ENCODE results near the gene NUP35.

NUP35 gene

GRCh38 chr2:183186296-183186695, 62.1 kb downstream of the NUP35 start:
- Histone ChIP-seq H3K4me1 (no peaks in the 10 kb centered on the region), H3K36me3 (peaks cover 56 to 100% (median 95%) of the 10 kb centered on the region in 11 experiments), H3K4me2 (no peak overlapping the region), H3K27me3 (no peaks in the 10 kb centered on the region), H3K9me3 (replicated peaks in 1 of 11) (peaks cover 16 to 39% (median 24%) of the 10 kb centered on the region in 11 experiments), H3K4me3 (no peak overlapping the region), H3K27ac (no peak overlapping the region), H4K20me1 (peaks cover 0 to 18% (median 0%) of the 10 kb centered on the region in 11 experiments; a peak in 4 of 22 replicates), H3K9ac (no peak overlapping the region)
- TF ChIP-seq Cebpa-rat (IDR thresholded peaks at IDR 0.05) = no peak

GRCh38 chr2:183186766-183187165, 62.5 kb downstream of the NUP35 start:
- no peaks in the 10 kb centered on the region for H3K4me1 ChIP-seq
- H3K36me3 ChIP-seq = peaks cover 56 to 100% (median 94%) of the 10 kb centered on the region in 11 experiments
- H3K4me3 ChIP-seq = no peak overlapping the region

GRCh38 chr2:183192343-183192742, 68.1 kb downstream of the NUP35 start:
- Histone ChIP-seq H3K9ac (no peak overlapping the region), H3K27ac (no peak overlapping the region), H3K36me3 (peaks cover 27 to 86% (median 55%) of the 10 kb centered on the region in 11 experiments), H3K4me1 (no peaks in the 10 kb centered on the region), H3K27me3 (no peaks in the 10 kb centered on the region), H3K4me2 (no peak overlapping the region), H4K20me1 (0 out of 22 replicates have a peak, but pooled peaks cover 0 to 2% (median 0%) of the 10 kb centered on the region in 11 experiments), H3K4me3 (no peak overlapping the region), H3K9me3 (replicated peaks in 1 of 11) (no peaks in the 10 kb centered on the region)
- no peak for TF ChIP-seq Cebpa-rat (IDR thresholded peaks at IDR 0.05)

More at GRCh38 chr2:183186766-183187165, 62.5 kb downstream of the NUP35 start:
- no peak for TF ChIP-seq Cebpa-rat (IDR thresholded peaks at IDR 0.05)
- Histone ChIP-seq H3K9me3 (replicated peaks in 1 of 11) (peaks cover 16 to 35% (median 23%) of the 10 kb centered on the region in 11 experiments), H3K27ac (no peak overlapping the region), H3K9ac (no peak overlapping the region), H4K20me1 (peaks cover 0 to 18% (median 0%) of the 10 kb centered on the region in 11 experiments; a peak in 4 of 22 replicates), H3K4me2 (no peak overlapping the region), H3K27me3 (no peaks in the 10 kb centered on the region)

DNA sequence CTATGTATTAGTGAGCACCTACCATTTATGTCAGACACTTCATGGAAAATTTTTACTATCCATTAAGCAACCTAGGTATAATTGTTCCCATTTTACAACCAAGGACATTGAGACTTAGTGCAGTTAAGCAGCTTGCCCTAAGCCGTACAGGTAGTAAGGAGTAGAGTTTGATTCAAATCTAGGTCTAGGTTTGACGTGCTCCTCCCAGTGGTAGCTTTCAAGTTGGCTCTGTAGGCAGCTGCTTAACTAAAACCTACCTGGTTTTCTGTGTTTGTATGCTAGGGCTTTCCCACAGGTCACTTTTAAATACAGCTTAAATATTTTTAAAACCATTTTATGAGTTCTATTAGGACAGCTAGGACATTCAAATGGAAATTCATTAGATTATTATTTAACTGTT, 69.7 kb downstream of the NUP35 start:
- H3K9ac ChIP-seq = no peak overlapping the region
- TF ChIP-seq Cebpa-rat (IDR thresholded peaks at IDR 0.05) = no peak

DNA sequence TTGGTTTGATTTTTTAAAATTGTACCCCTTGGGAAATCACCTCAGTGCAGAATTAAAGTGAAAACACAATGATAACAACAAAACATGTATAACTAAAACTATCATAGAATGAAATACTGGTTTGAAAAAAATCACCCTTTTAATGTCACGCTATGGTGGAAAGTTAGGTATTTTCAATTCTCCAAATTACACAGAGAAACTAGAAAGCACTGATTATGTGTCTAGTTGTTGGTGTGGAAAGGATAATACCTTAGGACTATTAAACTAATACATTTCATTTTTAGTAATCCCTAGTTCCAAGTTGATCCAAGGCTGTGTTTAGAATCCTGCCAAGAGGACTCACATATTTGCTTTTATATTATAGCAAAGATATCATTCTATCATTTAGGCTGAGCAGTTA, 71.2 kb downstream of the NUP35 start:
- no peak overlapping the region for H3K4me2 ChIP-seq
- peaks cover 4 to 71% (median 39%) of the 10 kb centered on the region in 11 experiments; a peak in 20 of 22 replicates for H3K36me3 ChIP-seq
- H3K9me3 ChIP-seq (replicated peaks in 1 of 11) = peaks cover 0 to 5% (median 0%) of the 10 kb centered on the region in 11 experiments; a peak in 2 of 22 replicates
- no peak overlapping the region for H3K9ac ChIP-seq
- H3K4me3 ChIP-seq = no peak overlapping the region
- H3K27me3 ChIP-seq = no peaks in the 10 kb centered on the region
- H3K27ac ChIP-seq = no peak overlapping the region
- H3K4me1 ChIP-seq = no peaks in the 10 kb centered on the region
- TF ChIP-seq Cebpa-rat (IDR thresholded peaks at IDR 0.05) = no peak
- H4K20me1 ChIP-seq = no peaks in the 10 kb centered on the region

More for the DNA sequence above, 69.7 kb downstream of the NUP35 start:
- H3K4me2 ChIP-seq = no peak overlapping the region
- H3K4me3 ChIP-seq = no peak overlapping the region
- H3K27me3 ChIP-seq = no peaks in the 10 kb centered on the region
- H4K20me1 ChIP-seq = no peaks in the 10 kb centered on the region
- no peak overlapping the region for H3K27ac ChIP-seq
- peaks cover 0 to 5% (median 0%) of the 10 kb centered on the region in 11 experiments; a peak in 2 of 22 replicates for H3K9me3 ChIP-seq (replicated peaks in 1 of 11)
- H3K36me3 ChIP-seq = peaks cover 11 to 82% (median 50%) of the 10 kb centered on the region in 11 experiments
- no peaks in the 10 kb centered on the region for H3K4me1 ChIP-seq

GRCh38 chr2:183195998-183196409, 71.8 kb downstream of the NUP35 start:
- Histone ChIP-seq H3K4me1 (no peaks in the 10 kb centered on the region), H3K4me2 (no peak overlapping the region), H4K20me1 (no peaks in the 10 kb centered on the region), H3K36me3 (peaks cover 4 to 67% (median 35%) of the 10 kb centered on the region in 11 experiments; a peak in 20 of 22 replicates), H3K27ac (no peak overlapping the region), H3K4me3 (no peak overlapping the region), H3K9ac (no peak overlapping the region), H3K9me3 (replicated peaks in 1 of 11) (peaks cover 0 to 5% (median 0%) of the 10 kb centered on the region in 11 experiments; a peak in 2 of 22 replicates), H3K27me3 (no peaks in the 10 kb centered on the region)
- no peak for TF ChIP-seq Cebpa-rat (IDR thresholded peaks at IDR 0.05)

- no peaks in the 10 kb centered on the region for H3K27me3 ChIP-seq
- H3K4me3 ChIP-seq = no peak overlapping the region
- TF ChIP-seq Cebpa-rat (IDR thresholded peaks at IDR 0.05) = no peak
- H4K20me1 ChIP-seq = no peaks in the 10 kb centered on the region
- no peak overlapping the region for H3K9ac ChIP-seq
- H3K36me3 ChIP-seq = peaks cover 1 to 37% (median 12%) of the 10 kb centered on the region in 11 experiments; a peak in 10 of 22 replicates
- H3K4me2 ChIP-seq = no peak overlapping the region
- no peaks in the 10 kb centered on the region for H3K4me1 ChIP-seq
- H3K27ac ChIP-seq = no peak overlapping the region
- H3K9me3 ChIP-seq (replicated peaks in 1 of 11) = peaks cover 0 to 11% (median 6%) of the 10 kb centered on the region in 11 experiments; a peak in 15 of 22 replicates
These were observed 80.2 kb downstream of the NUP35 start for GRCh38 chr2:183204397-183204796.

DNA sequence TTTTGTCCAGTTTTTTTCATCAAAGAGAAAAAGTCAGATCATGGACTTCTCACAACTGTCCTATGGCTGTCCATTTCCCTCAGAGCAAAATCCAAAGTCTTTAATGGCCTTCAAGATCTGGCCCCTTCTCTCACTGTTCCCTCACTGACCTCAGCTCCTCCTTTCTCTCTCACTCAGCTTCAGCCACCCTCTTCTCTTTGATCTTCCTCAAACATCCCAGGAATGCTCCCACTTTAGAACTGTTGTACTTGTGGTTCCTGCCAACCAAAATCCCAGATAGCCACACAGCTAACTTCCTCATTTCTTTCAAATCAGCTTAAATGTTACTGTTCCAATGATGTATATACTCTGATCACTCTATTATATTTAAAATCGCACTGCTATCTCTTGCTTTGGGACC, 82.9 kb downstream of the NUP35 start:
- Histone ChIP-seq H3K27ac (no peak overlapping the region), H3K4me3 (no peak overlapping the region), H3K9ac (no peak overlapping the region), H3K4me1 (no peaks in the 10 kb centered on the region), H3K4me2 (no peak overlapping the region), H3K9me3 (replicated peaks in 1 of 11) (peaks cover 0 to 19% (median 14%) of the 10 kb centered on the region in 11 experiments; a peak in 17 of 22 replicates), H3K36me3 (peaks cover 4 to 42% (median 17%) of the 10 kb centered on the region in 11 experiments; a peak in 13 of 22 replicates), H3K27me3 (no peaks in the 10 kb centered on the region), H4K20me1 (no peaks in the 10 kb centered on the region)
- no peak for TF ChIP-seq Cebpa-rat (IDR thresholded peaks at IDR 0.05)

DNA sequence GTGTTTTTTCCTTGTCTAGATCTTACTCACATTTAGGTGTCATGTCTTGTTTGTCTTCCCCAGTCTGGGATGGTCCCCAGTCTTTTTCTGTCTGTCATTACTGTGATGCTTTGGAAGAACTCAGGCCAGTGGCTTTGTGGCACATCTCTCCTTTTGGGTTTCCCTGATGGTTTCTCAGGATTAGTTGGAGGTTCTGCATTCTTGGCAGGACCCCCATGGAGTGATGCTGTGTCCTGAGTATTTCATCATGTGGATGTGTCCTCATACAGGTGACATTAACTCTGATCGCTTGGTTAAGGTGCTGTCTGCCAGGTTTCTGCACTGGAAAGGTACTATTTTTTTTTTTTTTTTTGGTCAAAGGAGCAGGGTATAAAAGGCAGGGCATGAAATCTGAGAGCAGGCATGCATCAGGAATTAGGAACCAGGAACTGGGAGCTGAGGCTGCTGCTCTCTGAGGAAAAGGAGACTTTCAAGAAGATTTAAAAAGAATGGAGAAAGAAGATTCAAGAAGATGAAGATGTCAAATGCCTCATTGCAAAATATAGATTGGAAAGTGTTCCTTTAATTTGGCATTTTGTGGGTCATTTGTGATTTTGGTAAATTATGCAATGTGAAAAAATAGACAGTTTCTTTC, 85.3 kb downstream of the NUP35 start:
- H3K4me1 ChIP-seq = no peaks in the 10 kb centered on the region
- H3K9me3 ChIP-seq (replicated peaks in 1 of 11) = peaks cover 0 to 19% (median 14%) of the 10 kb centered on the region in 11 experiments; a peak in 17 of 22 replicates
- H3K27me3 ChIP-seq = no peaks in the 10 kb centered on the region
- H4K20me1 ChIP-seq = no peaks in the 10 kb centered on the region
- no peak overlapping the region for H3K27ac ChIP-seq
- H3K9ac ChIP-seq = no peak overlapping the region
- TF ChIP-seq Cebpa-rat (IDR thresholded peaks at IDR 0.05) = no peak
- H3K36me3 ChIP-seq = peaks cover 4 to 29% (median 14%) of the 10 kb centered on the region in 11 experiments; a peak in 11 of 22 replicates
- H3K4me3 ChIP-seq = no peak overlapping the region
- no peak overlapping the region for H3K4me2 ChIP-seq

All from BLaER1 treated with 17β-estradiol and CSF1 and Interleukin-3, amounts not matched to agents 10 nM and 100 nM (cell line).